OCI-LY1 (cell line): ENCODE results near the gene PRDX1.

Experiments used
- CTCF ChIP-seq: fragments of 200-600 bp; sonication (generic), shearing (Covaris generic); IDR thresholded peaks from 2 replicates; pipeline ENCODE4 v1.5.1; 2017; ENCODE audit warnings: mild to moderate bottlenecking, antibody characterized with exemption, low read length, moderate library complexity, mixed read lengths
- EZH2 ChIP-seq: fragments of 200-600 bp; sonication (generic), shearing (Covaris generic); IDR thresholded peaks from 2 replicates; pipeline ENCODE4 v1.8.0; 2017; ENCODE audit warnings: borderline replicate concordance, mixed run types, mild to moderate bottlenecking, antibody characterized with exemption, low read length, moderate library complexity, mixed read lengths

GRCh38 chr1:45545019-45545493 lies 23.4 kb upstream of the PRDX1 start:
- TF ChIP-seq CTCF (no peak), EZH2 (no peak)
